ENCODE data around the gene RALBP1. TPM values are rescaled to one million over a fixed set of nuclear protein-coding genes. Genes with fewer than 3 reads are reported as not detected.

Gene RALBP1
- total and polyA plus RNA-seq, 9 of the 15 experiments (the other 6 are each of a cell fraction or from before 2014, with no cell fraction given), result 10.9 to 70.0 (median 61.3) TPM

DNA sequence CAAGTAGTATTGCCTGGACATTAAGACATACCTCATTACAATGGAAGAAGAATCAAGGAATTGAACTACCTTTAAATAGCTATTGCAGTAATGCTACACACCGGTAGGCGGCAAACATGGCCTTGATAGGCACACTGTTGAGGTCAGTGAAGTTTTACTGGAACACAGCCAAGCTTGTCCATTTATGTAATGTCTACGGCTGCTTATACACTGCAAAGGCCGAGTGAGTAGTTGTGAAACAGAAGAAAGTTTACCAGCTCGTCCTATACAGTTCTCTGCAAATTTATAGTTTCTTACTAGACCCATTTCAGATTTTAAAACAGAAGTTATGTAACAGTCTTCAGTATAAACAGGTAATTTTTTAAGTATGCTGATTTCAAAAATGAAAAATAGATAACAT lies 100.2 kb downstream of the RALBP1 start (continued):
- TF ChIP-seq, protein P1, sequence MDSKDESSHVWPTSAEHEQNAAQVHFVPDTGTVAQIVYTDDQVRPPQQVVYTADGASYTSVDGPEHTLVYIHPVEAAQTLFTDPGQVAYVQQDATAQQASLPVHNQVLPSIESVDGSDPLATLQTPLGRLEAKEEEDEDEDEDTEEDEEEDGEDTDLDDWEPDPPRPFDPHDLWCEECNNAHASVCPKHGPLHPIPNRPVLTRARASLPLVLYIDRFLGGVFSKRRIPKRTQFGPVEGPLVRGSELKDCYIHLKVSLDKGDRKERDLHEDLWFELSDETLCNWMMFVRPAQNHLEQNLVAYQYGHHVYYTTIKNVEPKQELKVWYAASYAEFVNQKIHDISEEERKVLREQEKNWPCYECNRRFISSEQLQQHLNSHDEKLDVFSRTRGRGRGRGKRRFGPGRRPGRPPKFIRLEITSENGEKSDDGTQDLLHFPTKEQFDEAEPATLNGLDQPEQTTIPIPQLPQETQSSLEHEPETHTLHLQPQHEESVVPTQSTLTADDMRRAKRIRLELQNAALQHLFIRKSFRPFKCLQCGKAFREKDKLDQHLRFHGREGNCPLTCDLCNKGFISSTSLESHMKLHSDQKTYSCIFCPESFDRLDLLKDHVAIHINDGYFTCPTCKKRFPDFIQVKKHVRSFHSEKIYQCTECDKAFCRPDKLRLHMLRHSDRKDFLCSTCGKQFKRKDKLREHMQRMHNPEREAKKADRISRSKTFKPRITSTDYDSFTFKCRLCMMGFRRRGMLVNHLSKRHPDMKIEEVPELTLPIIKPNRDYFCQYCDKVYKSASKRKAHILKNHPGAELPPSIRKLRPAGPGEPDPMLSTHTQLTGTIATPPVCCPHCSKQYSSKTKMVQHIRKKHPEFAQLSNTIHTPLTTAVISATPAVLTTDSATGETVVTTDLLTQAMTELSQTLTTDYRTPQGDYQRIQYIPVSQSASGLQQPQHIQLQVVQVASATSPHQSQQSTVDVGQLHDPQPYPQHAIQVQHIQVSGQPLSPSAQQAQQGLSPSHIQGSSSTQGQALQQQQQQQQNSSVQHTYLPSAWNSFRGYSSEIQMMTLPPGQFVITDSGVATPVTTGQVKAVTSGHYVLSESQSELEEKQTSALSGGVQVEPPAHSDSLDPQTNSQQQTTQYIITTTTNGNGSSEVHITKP (IDR thresholded peaks at IDR 0.05; ENCODE audit: partially characterized antibody), result no peak
- TF ChIP-seq, protein P2, sequence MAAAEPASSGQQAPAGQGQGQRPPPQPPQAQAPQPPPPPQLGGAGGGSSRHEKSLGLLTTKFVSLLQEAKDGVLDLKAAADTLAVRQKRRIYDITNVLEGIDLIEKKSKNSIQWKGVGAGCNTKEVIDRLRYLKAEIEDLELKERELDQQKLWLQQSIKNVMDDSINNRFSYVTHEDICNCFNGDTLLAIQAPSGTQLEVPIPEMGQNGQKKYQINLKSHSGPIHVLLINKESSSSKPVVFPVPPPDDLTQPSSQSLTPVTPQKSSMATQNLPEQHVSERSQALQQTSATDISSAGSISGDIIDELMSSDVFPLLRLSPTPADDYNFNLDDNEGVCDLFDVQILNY (CRISPR knock-in tag; IDR thresholded peaks at IDR 0.05), result no peak
- no peak for TF ChIP-seq HIVEP1 (CRISPR knock-in tag; IDR thresholded peaks at IDR 0.05)
- TF ChIP-seq, protein P3, sequence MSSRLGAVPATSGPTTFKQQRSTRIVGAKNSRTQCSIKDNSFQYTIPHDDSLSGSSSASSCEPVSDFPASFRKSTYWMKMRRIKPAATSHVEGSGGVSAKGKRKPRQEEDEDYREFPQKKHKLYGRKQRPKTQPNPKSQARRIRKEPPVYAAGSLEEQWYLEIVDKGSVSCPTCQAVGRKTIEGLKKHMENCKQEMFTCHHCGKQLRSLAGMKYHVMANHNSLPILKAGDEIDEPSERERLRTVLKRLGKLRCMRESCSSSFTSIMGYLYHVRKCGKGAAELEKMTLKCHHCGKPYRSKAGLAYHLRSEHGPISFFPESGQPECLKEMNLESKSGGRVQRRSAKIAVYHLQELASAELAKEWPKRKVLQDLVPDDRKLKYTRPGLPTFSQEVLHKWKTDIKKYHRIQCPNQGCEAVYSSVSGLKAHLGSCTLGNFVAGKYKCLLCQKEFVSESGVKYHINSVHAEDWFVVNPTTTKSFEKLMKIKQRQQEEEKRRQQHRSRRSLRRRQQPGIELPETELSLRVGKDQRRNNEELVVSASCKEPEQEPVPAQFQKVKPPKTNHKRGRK (tag; IDR thresholded peaks at IDR 0.05), result no peak
- no peak for TF ChIP-seq STAT5B (CRISPR knock-in tag; IDR thresholded peaks at IDR 0.05)
- no peak for TF ChIP-seq TRIM24 (IDR thresholded peaks at IDR 0.05)
- no peak for TF ChIP-seq ZBTB8A (IDR thresholded peaks at IDR 0.05; ENCODE audit: partially characterized antibody)
- TF ChIP-seq POLR2A (conservative IDR thresholded peaks at IDR 0.05), result no peak
- TF ChIP-seq ZKSCAN1 (IDR thresholded peaks at IDR 0.05; ENCODE audit: low read depth, low read length), result no peak
- TF ChIP-seq YY1 (IDR thresholded peaks at IDR 0.05; ENCODE audit: borderline replicate concordance in 1 of 3, control insufficient read depth in 1 of 3, extremely low read depth in 1 of 3, insufficient read depth in 3 of 3, insufficient read length in 1 of 3, insufficient replicate concordance in 2 of 3, low read depth in 1 of 3, low read length in 2 of 3), result no peak
- no peak for TF ChIP-seq NR3C1 (CRISPR knock-in tag; IDR thresholded peaks at IDR 0.05)
- TF ChIP-seq BRF1 (IDR thresholded peaks at IDR 0.05; ENCODE audit: borderline replicate concordance, extremely low read depth, insufficient read length), result no peak
- no peak for TF ChIP-seq NCOA6 (IDR thresholded peaks at IDR 0.05)
- no peak for TF ChIP-seq PML (IDR thresholded peaks at IDR 0.05; ENCODE audit: low read length)
- no peak for TF ChIP-seq ZC3H11A (IDR thresholded peaks at IDR 0.05; ENCODE audit: low read depth, low read length)
- TF ChIP-seq CEBPG (CRISPR knock-in tag; IDR thresholded peaks at IDR 0.05), result no peak
- TF ChIP-seq CEBPG (tag; conservative IDR thresholded peaks at IDR 0.05 in 1 of 2, IDR thresholded peaks at IDR 0.05 in 1 of 2), result peak; percentile 75 to 81; a peak in 3 of 4 replicates
- TF ChIP-seq CTCF (IDR thresholded peaks at IDR 0.05 in 2 of 3, conservative IDR thresholded peaks at IDR 0.05 in 1 of 3; ENCODE audit: insufficient read depth in 2 of 3, low read depth in 1 of 3, low read length in 3 of 3), result peak; percentile 87 to 99 (median 96)
- 0 out of 2 replicates have a peak, but pooled peaks have one; percentile 42 for TF ChIP-seq MTA3 (IDR thresholded peaks at IDR 0.05; ENCODE audit: borderline replicate concordance)
- peak; percentile 95 for TF ChIP-seq SMC3 (conservative IDR thresholded peaks at IDR 0.05; ENCODE audit: insufficient read depth, low read depth, low read length)
- no peak for TF ChIP-seq ZNF408 (CRISPR knock-in tag; IDR thresholded peaks at IDR 0.05; ENCODE audit: low read depth)

Data from K562 (cell line).